ENCODE results near the gene ATP6V1G2. TPM values are rescaled to one million over a fixed set of nuclear protein-coding genes. Genes with fewer than 3 reads are reported as not detected.
"Not testable (repeated sequence)": the region's sequence is repeated elsewhere in the genome, so short reads cannot be mapped to it uniquely, and the experiment has no call there.

ATP6V1G2 gene
- total RNA-seq (1 to 10 TPM; 1.7 to 3.8 (median 2.6) TPM), polyA plus RNA-seq (2.8 TPM)
- long read RNA-seq, donor 1, partial matches to known transcripts: 0 of 3 reads
- long read RNA-seq, donor 1, other reads (novel, unspliced or antisense): 0 of 3 reads
- long read RNA-seq, donor 2, partial matches to known transcripts: 0 of 2 reads
- long read RNA-seq, donor 2, other reads (novel, unspliced or antisense): 0 of 2 reads
- long read RNA-seq, donor 3, transcript ATP6V1G2-205 (3 exons, 1,588 nt): major isoform, 7 of 7 reads
- long read RNA-seq, donor 3, partial matches to known transcripts: 0 of 7 reads
- long read RNA-seq, donor 3, other reads (novel, unspliced or antisense): 0 of 7 reads
- long read RNA-seq, donor 4, partial matches to known transcripts: 0 of 4 reads
- long read RNA-seq, donor 4, other reads (novel, unspliced or antisense): 0 of 4 reads

GRCh38 chr6:31546339-31546957 is at the start of gene ATP6V1G2:
ATP6V1G2 (minus strand) TSS chr6:31546608; CDS start chr6:31546559, 49 bp downstream.
- no peaks in the 10 kb centered on the region for H3K27me3 ChIP-seq (ENCODE audit: control insufficient read depth, insufficient read depth)
- 8% methylated on average over 11 of the region's 11 CpGs for WGBS
- DNase-seq (peak; percentile 85 to 95 (median 94)), ATAC-seq (peak; percentile 81 to 83)
- peak within 1 kb of the TSS; percentile 82 for H3K27ac ChIP-seq (ENCODE audit: low read length)
- intact Hi-C loops (cut with DNase I): loop anchor here (2.0 to 5.0 kb wide), 4 partner anchors 36 to 116 kb away; partner anchors contain the start of genes LTB (in 2 of the 4), C6orf47 (in 1 of the 4) and GPANK1 (in 1 of the 4)
- H3K4me1 ChIP-seq (ENCODE audit: control insufficient read depth, insufficient read depth, low read length): peaks cover 4% of the 10 kb centered on the region
- H3K9me3 ChIP-seq (ENCODE audit: control insufficient read depth, low read length): no peaks in the 10 kb centered on the region
- H3K4me3 ChIP-seq (ENCODE audit: low read length): peak within 1 kb of the TSS; percentile 56

DNA sequence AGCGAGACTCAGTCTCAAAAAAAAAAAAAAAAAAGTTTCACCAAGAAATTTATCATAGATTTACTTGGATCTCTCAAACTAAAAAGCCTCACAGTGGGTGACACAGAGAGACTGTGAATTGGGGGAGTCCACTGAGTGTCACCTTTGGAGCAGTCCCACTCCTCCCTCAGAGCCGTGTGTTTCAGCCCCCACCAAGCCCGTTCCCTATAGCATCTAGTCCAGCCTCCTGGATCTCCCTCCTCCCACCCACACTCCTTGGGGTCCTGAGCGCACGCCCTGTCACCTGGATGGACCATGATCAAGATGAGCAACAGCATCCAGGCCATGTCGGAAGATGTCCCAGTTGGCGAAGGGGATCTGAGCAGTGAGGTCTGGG is 46.0 kb upstream of the ATP6V1G2 start:
- Histone ChIP-seq H3K4me3 (ENCODE audit: low read length) (no peak overlapping the region), H3K4me1 (ENCODE audit: control insufficient read depth, insufficient read depth, low read length) (no peaks in the 10 kb centered on the region), H3K27me3 (ENCODE audit: control insufficient read depth, insufficient read depth) (no peaks in the 10 kb centered on the region), H3K9me3 (ENCODE audit: control insufficient read depth, low read length) (no peaks in the 10 kb centered on the region), H3K27ac (ENCODE audit: low read length) (no peak overlapping the region)
- 91% methylated on average over 7 of the region's 7 CpGs for WGBS
- intact Hi-C loops (cut with DNase I): no loop called here
- no peak for ATAC-seq
- DNase-seq: no peak

- H3K27me3 ChIP-seq (ENCODE audit: control insufficient read depth, insufficient read depth); H3K4me3 ChIP-seq (ENCODE audit: low read length); intact Hi-C loops (cut with DNase I); H3K27ac ChIP-seq (ENCODE audit: low read length); H3K4me1 ChIP-seq (ENCODE audit: control insufficient read depth, insufficient read depth, low read length); H3K9me3 ChIP-seq (ENCODE audit: control insufficient read depth, low read length); DNase-seq; ATAC-seq: not testable (repeated sequence)
- 89% methylated on average over 5 of the region's 5 CpGs for WGBS
Measured at GRCh38 chr6:31590691-31591090, 44.3 kb upstream of the ATP6V1G2 start.

GRCh38 chr6:31588871-31589650 is 42.7 kb upstream of the ATP6V1G2 start:
- no peaks in the 10 kb centered on the region for H3K9me3 ChIP-seq (ENCODE audit: control insufficient read depth, low read length)
- DNase-seq (no peak), ATAC-seq (no peak)
- intact Hi-C loops (cut with DNase I): loop anchor here in 1 of 4 donors (5.0 kb wide), 1 partner anchor 37 kb away; no protein-coding TSS in a partner anchor
- no peak overlapping the region for H3K4me3 ChIP-seq (ENCODE audit: low read length)
- no peaks in the 10 kb centered on the region for H3K27me3 ChIP-seq (ENCODE audit: control insufficient read depth, insufficient read depth)
- H3K4me1 ChIP-seq (ENCODE audit: control insufficient read depth, insufficient read depth, low read length): no peaks in the 10 kb centered on the region
- WGBS: 42% methylated on average over 9 of the region's 9 CpGs
- no peak overlapping the region for H3K27ac ChIP-seq (ENCODE audit: low read length)

- Histone ChIP-seq H3K27ac (ENCODE audit: low read length) (no peak overlapping the region), H3K4me1 (ENCODE audit: control insufficient read depth, insufficient read depth, low read length) (no peaks in the 10 kb centered on the region), H3K27me3 (ENCODE audit: control insufficient read depth, insufficient read depth) (no peaks in the 10 kb centered on the region), H3K9me3 (ENCODE audit: control insufficient read depth, low read length) (no peaks in the 10 kb centered on the region), H3K4me3 (ENCODE audit: low read length) (no peak overlapping the region)
- 62% methylated on average over 12 of the region's 12 CpGs for WGBS
- intact Hi-C loops (cut with DNase I): loop anchor here in 1 of 4 donors (5.0 kb wide), 1 partner anchor 36 kb away; no protein-coding TSS in a partner anchor
- no peak for DNase-seq
- ATAC-seq: no peak
Measured at GRCh38 chr6:31587791-31588777, 41.7 kb upstream of the ATP6V1G2 start.

- no peaks in the 10 kb centered on the region for H3K9me3 ChIP-seq (ENCODE audit: control insufficient read depth, low read length)
- peak; percentile 49 to 57 for ATAC-seq
- peak in 1 of 3 donors; percentile 54 for DNase-seq
- no peaks in the 10 kb centered on the region for H3K27me3 ChIP-seq (ENCODE audit: control insufficient read depth, insufficient read depth)
- H3K4me1 ChIP-seq (ENCODE audit: control insufficient read depth, insufficient read depth, low read length): no peaks in the 10 kb centered on the region
- WGBS: 58% methylated on average over 9 of the region's 9 CpGs
- intact Hi-C loops (cut with DNase I): loop anchor here in 1 of 4 donors (5.0 kb wide), 1 partner anchor 34 kb away; no protein-coding TSS in a partner anchor
- H3K4me3 ChIP-seq (ENCODE audit: low read length): no peak overlapping the region
- H3K27ac ChIP-seq (ENCODE audit: low read length): no peak overlapping the region
Measured at GRCh38 chr6:31586599-31587281, 40.3 kb upstream of the ATP6V1G2 start.

- H3K4me1 ChIP-seq (ENCODE audit: control insufficient read depth, insufficient read depth, low read length): no peaks in the 10 kb centered on the region
- 50% methylated on average over 1 of the region's 1 CpG for WGBS
- peak in 1 of 3 donors; percentile 22 for DNase-seq
- no peaks in the 10 kb centered on the region for H3K9me3 ChIP-seq (ENCODE audit: control insufficient read depth, low read length)
- peak within 1 kb of the TSS; percentile 16 for H3K27ac ChIP-seq (ENCODE audit: low read length)
- no peaks in the 10 kb centered on the region for H3K27me3 ChIP-seq (ENCODE audit: control insufficient read depth, insufficient read depth)
- peak; percentile 46 to 55 for ATAC-seq
- H3K4me3 ChIP-seq (ENCODE audit: low read length): no peak within 1 kb of the TSS
- intact Hi-C loops (cut with DNase I): loop anchor here in 1 of 4 donors (5.0 kb wide), 1 partner anchor 34 kb away; no protein-coding TSS in a partner anchor
Measured at GRCh38 chr6:31586008-31586407, 39.6 kb upstream of the ATP6V1G2 start, which contains the start of gene LST1. LST1 (plus strand) TSS chr6:31586277; CDS start chr6:31587300, 1,023 bp downstream.

DNA sequence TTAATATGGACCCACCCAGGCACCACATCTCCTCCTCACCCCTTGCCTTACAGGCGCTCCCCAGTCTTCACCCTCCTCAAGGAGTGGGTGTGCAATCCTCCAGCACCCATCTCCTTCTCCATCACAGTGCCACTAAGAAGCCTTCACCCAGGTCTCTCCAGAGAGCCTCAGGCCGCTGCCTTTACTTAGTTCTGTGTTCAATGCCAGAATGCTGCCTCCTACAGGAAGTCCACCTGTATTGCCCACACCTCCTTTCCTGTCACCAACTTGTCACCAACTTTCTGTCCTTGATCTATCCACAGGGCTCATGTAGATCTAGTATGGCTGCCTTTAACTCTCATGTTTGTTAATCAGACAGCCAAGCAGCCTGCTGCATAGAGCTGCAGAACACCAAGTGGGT is 39.1 kb upstream of the ATP6V1G2 start:
- ATAC-seq (no peak), DNase-seq (no peak)
- Histone ChIP-seq H3K9me3 (ENCODE audit: control insufficient read depth, low read length) (no peaks in the 10 kb centered on the region), H3K27ac (ENCODE audit: low read length) (peak overlapping the region; percentile 16), H3K4me3 (ENCODE audit: low read length) (no peak overlapping the region), H3K4me1 (ENCODE audit: control insufficient read depth, insufficient read depth, low read length) (no peaks in the 10 kb centered on the region), H3K27me3 (ENCODE audit: control insufficient read depth, insufficient read depth) (no peaks in the 10 kb centered on the region)
- intact Hi-C loops (cut with DNase I): loop anchor here in 1 of 4 donors (5.0 kb wide), 1 partner anchor 33 kb away; no protein-coding TSS in a partner anchor
- WGBS: 59% methylated on average over 2 of the region's 2 CpGs

DNA sequence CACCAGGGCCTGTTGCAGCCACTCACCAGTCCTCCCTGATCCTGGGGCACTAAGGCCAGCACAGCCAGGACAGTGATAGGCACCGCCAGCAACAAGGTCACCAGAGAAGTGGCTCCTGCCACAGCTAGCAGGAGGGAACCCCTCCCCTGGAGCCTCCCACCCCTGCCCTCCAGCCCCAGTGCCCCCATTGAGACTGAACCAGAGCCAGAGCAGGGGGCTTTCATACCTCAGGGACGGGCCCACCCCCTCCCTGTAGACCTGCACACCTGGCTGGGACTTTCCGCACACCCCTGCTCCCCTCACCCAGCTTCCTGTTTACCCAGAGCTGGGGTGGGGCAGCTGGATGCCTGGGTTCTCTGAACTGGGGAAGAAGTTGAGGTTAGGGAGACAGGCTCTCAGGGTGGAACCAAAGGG is 35.8 kb upstream of the ATP6V1G2 start, which contains the start of gene LTB:
TSS of gene LTB (minus strand) at position 195 of the 414 bp plus-strand sequence. CDS start at position 188, 7 bp downstream.
- intact Hi-C loops (cut with DNase I): loop anchor here in 2 of 4 donors (5.0 kb wide), 1 partner anchor 35 kb away; the partner anchor contains the start of genes ATP6V1G2 (in 2 of the 2) and NFKBIL1 (in 2 of the 2)
- Histone ChIP-seq H3K4me3 (ENCODE audit: low read length) (peak within 1 kb of the TSS; percentile 72), H3K9me3 (ENCODE audit: control insufficient read depth, low read length) (no peaks in the 10 kb centered on the region), H3K4me1 (ENCODE audit: control insufficient read depth, insufficient read depth, low read length) (no peaks in the 10 kb centered on the region), H3K27ac (ENCODE audit: low read length) (peak within 1 kb of the TSS; percentile 77), H3K27me3 (ENCODE audit: control insufficient read depth, insufficient read depth) (no peaks in the 10 kb centered on the region)
- WGBS: 75% methylated on average over 3 of the region's 3 CpGs
- ATAC-seq (no peak), DNase-seq (peak in 1 of 3 donors; percentile 54)

Data from right cardiac atrium (tissue), 5 donors.